HG03442 (cell line): ENCODE results near the gene TIMM10.

Source experiments
- ATAC-seq: cut with Tn5 transposase; IDR thresholded peaks from one replicate; pipeline ENCODE4 v1.9.1; 2021; ENCODE audit warnings: mild to moderate bottlenecking, moderate library complexity; ENCODE audit not compliant: unreplicated experiment

TIMM10 gene

DNA sequence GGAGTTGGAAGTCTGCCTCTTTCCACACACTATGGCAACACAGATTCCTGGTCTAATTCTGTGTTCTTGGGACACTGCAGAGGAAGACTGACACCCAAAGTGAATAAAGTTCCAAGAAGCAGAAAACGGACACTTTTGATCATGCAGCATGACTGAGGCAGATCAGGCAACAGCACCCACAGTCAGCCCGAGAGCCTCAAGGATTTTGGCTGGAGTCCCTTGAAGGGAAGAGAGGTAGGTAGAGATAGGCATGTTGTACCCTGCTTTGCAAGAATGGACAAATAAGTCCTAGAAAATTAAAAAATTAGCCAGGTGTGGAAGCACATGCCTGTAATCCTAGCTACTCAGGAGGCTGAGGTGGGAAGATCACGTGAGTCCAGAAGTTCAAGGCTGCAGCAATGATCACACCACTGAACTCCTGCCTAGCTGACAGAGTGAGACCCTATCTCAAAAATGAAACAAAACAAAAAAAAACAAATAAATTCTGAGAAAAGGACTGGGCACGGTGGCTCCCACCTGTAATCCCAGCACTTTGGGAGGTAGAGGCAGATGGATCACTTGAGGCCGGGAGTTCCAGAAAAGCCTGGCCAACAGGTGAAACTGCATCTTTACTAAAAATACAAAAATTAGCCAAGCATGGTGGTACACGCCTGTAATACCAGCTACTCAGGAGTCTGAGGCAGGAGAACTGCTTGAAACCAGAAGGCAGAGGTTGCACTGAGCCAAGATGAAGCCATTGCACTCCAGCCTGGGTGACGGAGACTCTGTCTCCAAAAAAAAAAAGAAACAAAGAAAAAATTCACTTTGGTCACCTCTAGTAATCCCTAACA is 22.0 kb downstream of the TIMM10 start:
- ATAC-seq, result no peak

DNA sequence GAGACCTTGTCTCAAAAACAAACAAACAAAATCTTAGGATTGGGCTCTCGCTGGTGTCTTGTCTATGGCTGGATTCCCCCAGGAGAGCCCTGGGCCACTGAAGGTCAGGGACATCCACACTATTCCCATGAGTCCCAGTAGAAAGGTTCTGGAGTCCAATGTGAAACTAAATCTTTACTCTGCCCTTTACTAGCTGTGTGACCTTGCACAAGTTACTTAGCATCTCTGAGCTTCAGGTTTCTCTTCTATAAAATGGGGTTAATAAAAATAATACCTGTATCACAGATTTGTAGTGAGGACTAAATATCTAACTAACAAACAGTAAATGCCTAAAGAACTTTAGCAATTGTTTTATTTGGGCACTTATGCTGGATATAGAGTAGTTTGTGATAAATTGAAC is 24.0 kb downstream of the TIMM10 start:
- ATAC-seq, result no peak

DNA sequence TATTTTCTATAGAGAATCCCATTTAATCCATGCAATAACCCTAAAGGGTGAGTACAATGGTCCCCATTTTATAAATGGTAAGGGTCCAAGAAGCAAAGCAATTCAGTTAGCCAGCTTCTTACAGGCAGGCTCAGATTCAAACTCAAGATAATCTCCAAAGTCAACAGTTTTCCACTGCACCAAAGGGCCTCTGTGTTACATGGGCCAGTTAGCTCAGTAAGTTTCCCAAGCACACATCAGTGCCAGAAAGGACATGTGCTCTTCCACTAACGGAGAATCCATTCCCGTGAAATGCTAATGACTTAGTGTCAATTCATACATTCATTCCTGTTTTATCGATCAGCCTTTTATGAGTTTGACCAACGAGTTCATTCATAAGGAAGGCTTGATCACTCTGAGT is 26.0 kb downstream of the TIMM10 start:
- no peak for ATAC-seq

DNA sequence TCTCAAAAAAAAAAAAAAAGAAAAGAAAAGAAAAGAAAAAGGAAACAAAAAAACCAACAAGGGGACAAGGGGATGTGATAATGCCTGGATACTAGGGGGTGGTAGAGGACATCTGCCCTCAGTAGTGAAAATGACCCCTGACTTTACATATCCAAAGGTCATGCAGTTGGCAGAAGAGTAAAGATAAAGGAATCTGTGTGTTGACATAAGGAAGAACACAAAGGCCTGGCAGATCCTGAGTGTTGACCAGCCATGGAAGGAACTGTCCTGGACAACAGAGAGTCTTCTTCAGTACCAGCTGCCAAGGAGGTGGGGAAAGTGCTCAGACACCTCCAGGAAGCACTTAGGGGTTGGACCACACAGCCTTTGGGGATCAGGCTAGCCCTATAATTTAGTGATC is 27.7 kb downstream of the TIMM10 start:
- no peak for ATAC-seq

DNA sequence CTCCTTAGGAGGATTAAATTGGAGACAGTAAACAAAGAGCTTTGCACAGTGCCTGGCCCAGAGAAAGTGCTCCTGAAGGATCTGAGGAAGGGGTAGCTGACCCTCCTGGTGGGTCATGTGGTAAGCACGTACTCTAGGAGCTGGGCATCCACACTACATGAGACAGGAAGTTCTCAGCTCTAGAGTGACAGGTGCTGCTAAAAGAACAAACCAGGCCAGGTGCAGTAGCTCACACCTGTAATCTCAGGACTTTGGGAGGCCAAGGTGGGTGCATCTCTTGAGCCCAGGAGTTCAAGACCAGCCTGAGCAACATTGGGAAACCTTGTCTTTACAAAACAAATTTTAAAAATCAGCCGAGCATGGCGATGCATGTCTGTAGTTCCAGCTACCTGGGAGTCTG is 28.2 kb downstream of the TIMM10 start:
- no peak for ATAC-seq

DNA sequence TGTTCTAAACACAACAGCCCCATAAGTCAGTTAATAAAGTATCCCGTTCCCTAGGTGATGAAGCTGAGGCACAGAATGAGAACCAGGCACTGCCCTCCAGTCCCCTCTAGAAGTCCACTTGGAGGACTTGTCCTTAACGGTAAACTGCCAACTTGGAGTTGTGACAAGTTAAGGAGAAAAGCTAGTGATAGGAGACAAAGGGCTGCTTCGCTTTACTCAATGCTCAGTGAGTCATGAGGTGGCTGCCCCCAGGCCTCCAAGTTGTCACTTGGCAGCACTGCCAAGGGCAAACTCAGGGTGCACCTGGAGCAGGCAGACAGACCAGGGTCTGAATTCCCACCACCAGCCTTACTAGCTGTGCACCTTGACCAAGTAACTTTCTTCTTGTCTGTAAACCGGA is 28.6 kb downstream of the TIMM10 start:
- no peak for ATAC-seq

DNA sequence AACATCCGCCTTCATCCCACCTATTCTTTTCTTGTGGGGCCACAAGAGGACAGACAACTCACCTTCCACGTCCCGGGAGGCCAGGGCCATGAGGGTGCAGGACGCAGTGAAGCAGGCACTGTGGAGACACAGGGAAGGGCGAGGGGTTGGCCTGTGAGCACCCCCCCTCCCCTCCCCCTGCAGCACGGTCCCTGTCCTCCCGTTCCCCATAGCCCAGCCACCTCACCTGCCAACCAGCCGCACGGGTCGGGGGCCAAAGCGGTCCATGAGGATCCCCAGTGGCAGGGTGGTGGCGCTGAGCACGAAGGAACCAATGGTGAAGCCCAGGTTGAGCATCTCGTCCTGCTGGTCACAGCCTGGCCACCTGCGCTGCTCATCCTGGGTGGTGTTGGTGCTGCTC is 29.6 kb downstream of the TIMM10 start:
- ATAC-seq, result no peak

GRCh38 chr11:57500515-57500914 is 30.0 kb downstream of the TIMM10 start:
- ATAC-seq, result no peak

- peak; percentile 11 for ATAC-seq
These were observed 30.5 kb downstream of the TIMM10 start for GRCh38 chr11:57499983-57500461.

DNA sequence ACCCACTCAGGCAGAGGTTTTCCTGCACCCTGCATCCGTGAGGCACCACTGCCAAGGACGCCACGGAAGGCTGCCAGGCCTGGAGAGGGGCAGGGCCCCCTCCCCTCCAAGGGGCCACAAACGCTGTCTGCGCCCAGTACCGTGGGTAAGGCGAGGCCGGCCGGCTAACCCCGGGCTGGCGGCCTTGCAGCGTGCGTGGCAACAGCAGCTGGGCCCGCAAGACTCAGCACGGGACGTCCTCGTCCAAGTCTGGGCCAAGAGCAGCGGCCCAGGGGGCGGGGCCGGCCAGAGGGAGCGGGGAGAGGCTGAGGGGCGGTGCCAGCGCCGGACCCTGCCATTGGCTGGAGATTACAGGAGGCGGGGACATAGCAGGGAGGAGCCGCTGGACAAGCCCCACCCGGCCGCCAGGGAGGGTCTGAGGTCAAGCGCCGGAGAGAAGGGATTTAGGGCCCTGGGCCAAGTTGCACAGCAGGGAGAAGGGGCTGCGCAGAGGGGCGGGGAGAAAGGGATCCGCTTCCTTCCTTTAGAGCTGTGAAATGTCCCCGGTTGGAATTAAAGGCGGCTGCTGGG is 31.1 kb downstream of the TIMM10 start:
- peak; percentile 99 for ATAC-seq

DNA sequence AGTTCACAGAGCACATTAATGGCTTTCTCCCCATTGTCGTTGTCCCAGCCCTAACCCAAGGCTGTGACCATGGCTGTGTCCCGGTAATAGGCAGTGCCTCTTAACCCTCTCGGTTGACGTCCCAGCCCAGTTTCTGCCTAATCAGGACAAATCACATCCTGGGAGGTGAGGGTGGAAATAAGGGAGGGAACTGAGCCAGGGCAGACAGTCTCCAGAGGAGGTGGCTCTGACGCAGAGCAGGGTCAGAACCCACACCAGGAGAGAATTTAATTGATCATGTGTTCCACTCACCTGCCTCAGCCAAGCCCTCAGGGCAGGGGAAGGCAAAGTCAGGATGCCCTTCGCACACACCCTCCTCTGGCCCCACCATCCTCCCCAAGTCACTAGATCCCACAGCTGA is 32.0 kb downstream of the TIMM10 start:
- ATAC-seq, result no peak

DNA sequence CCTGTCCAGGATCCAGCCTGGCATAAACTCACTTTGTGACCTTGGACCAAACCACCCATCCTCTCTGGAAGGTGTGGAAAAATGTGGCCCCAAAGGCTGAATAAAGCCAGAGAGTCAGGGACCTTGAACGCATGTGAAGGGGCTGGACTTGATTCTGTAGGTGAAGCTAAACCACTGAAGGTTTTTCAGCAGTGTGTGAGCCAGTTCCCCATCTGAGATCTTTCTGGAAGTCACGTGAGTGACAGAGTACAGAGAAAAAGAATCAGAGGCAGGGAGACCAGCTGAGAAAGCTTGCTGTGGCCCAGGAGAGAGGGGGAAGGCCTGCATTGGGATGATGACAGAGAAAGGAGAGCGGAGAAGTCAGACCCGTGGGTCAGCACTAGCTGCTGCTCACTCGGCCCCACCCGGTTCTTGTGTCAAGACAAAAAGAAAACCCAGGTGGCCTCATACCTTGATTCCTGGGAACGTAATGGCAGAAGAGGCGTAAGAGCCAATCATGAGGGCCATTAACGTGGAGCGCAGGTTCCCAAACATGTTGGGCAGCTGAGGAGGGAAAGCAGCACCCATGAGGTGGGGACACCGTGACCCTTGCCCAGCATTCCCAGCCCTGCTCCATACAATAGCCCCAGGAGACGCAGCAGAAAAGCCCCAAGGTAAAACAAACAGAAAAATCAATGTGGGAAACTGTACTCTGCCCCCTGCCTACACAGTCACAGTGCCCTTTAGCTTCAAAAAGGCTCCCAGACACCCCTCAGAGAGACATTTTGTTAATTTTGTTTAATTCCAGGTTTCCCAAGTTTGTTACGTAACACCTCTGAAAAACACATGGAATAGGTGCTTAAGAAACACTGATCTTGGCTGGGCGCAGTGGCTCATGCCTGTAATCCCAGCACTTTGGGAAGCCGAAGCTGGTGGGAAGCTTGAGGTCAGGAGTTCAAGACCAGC is 33.0 kb downstream of the TIMM10 start:
- ATAC-seq, result no peak

- ATAC-seq, result no peak
These were observed 34.3 kb downstream of the TIMM10 start for GRCh38 chr11:57496109-57496820.

DNA sequence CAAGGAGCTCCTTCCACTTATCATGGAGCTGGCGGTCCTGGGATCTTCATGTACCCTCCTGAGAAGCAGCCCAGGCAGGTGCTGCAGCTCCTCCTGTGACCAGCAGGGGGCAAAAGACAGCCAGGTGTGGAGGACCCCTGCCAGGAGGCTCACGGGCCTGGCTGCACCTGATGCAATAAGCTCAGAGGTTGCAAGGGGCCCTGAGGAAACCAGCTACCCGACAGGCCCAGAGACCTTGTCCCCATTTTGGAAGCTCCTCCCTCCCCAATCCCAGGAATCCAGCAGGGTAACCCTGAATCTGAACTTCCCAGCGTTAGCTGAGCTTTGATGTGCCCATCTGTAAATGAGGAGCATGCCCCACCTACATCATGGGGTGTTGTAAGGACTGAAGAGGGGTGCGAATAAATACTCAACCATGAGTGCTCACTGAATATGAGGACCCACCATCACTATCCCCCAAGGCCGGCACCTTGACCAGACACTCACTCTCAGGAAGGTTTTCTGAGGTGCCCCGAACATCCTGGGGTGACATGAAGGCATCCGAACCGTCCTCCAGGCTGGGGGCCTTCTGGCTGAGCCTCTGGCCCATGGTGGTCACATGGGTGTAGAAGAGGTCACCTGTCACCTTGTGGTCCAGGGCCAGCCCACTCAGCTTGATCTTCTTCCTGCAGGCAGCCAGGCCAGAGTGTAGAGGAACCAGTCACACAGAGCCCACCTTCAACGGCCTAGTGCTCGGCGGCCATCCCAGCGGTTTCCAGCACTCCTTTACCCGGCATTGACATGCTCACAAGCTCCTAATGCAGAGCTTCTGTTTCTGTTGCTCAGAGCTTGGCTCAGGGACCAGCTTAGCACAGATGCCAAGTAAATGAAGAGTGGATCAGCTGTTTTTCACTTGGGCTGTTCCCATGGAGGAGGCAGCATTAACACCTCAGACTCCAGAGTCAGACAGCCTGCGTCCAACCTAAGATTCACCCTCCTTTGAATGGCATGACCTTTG is 36.7 kb downstream of the TIMM10 start:
- ATAC-seq, result peak; percentile 72

DNA sequence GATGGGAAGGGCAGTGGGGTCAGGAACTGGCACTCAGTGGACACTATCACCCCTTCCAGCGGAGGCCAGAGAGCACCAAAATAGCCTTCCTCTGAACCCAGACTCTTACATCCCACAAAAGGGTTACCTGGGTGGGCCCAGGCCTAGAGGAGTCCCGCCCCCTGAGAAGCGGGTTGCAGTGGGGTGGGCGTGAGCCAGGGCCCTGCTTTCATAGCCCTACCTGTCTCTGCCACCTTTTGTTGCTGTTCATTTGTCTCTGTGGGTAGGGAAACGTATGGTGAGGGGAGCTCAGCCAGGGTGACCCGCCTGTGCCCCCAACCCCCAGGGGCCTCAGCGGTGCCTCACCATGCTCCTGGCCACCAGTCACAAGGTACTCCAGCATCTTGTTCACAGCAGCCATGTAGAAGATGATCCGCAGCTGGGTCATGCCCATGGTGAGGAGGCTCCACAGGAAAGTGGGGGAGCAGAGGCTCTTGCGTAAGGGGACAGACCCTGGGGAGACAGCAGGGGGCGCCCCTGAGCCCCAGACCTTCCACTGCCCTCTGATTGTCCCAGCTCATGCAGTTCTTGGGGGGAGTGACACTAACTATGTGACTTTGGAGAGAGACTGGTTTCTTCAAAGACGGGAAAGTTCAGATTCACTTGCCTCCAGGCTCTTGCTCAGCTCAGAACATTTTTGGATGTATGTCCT is 39.0 kb downstream of the TIMM10 start:
- ATAC-seq, result no peak

GRCh38 chr11:57490456-57491248 is 39.9 kb downstream of the TIMM10 start:
- ATAC-seq, result no peak

DNA sequence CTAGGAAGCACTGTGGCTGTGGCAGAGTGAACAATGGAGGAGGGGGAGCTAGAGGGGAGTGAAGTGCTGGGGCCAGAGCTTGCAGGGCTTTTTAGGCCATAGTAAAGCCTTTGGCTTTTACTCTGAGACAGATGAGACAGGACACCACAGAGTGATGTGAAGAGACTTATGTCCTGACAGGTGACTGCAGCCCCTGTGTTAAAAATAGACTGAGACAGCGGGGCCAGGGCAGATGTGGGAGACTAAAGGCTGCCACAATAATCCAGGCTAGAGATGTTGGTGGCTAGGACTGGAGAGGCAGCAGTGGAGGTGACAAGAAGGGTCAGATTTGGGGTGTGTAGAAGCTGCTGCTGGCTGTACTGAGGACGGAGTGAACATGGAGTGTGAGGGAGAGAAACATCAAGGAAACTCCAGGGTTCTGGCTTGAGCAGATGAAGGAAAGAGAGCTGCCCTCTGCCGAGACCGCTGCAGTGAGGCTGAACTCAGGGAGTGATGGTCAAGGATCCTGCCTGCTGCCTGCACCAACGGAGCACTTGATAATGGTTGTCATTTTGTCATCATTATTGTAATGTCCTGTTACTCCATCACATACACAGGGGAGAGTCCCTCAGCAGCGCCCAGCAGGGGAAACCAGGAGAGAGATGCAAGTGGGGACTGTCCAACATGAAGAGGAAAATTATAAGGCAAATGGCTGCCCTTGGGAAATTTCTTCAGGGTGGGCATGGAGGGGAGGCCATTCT is 42.5 kb downstream of the TIMM10 start:
- no peak for ATAC-seq
